ENCODE results near the gene POLR2H. TPM values are rescaled to one million over a fixed set of nuclear protein-coding genes. Genes with fewer than 3 reads are reported as not detected.
"Not testable (repeated sequence)": the region's sequence is repeated elsewhere in the genome, so short reads cannot be mapped to it uniquely, and the experiment has no call there.

Gene POLR2H
- total RNA-seq, 1 experiment from 2014 or later = 190 TPM

GRCh38 chr3:184335661-184336546, 25.6 kb upstream of the POLR2H start:
- DNase-seq (ENCODE audit: low spot score) = no peak

GRCh38 chr3:184336547-184337398, 24.7 kb upstream of the POLR2H start:
- no peak for DNase-seq (ENCODE audit: low spot score)

- DNase-seq (ENCODE audit: low spot score) = no peak
Observed at GRCh38 chr3:184337399-184337714, 24.2 kb upstream of the POLR2H start, which contains the start of gene FAM131A. TSS of gene FAM131A (plus strand) at chr3:184337600. CDS start at chr3:184337631, 31 bp downstream.

GRCh38 chr3:184337981-184338380, 23.5 kb upstream of the POLR2H start:
- no peak for DNase-seq (ENCODE audit: low spot score)

- no peak for DNase-seq (ENCODE audit: low spot score)
Observed at GRCh38 chr3:184338511-184338945, 23.0 kb upstream of the POLR2H start.

- DNase-seq (ENCODE audit: low spot score) = no peak
Observed at GRCh38 chr3:184339001-184339400, 22.5 kb upstream of the POLR2H start.

GRCh38 chr3:184339451-184340135, 21.9 kb upstream of the POLR2H start:
- DNase-seq (ENCODE audit: low spot score) = not testable (repeated sequence)

- no peak for DNase-seq (ENCODE audit: low spot score)
Observed at GRCh38 chr3:184341925-184342324, 19.6 kb upstream of the POLR2H start.

- no peak for DNase-seq (ENCODE audit: low spot score)
Observed at GRCh38 chr3:184343200-184343876, 18.2 kb upstream of the POLR2H start.

- no peak for DNase-seq (ENCODE audit: low spot score)
Observed at GRCh38 chr3:184344579-184345316, 16.8 kb upstream of the POLR2H start.

GRCh38 chr3:184345317-184346144, 16.0 kb upstream of the POLR2H start:
- peak; percentile 91 for DNase-seq (ENCODE audit: low spot score)

GRCh38 chr3:184346480-184347190, 14.9 kb upstream of the POLR2H start:
- no peak for DNase-seq (ENCODE audit: low spot score)

GRCh38 chr3:184347321-184348056, 14.0 kb upstream of the POLR2H start:
- DNase-seq (ENCODE audit: low spot score) = no peak

- DNase-seq (ENCODE audit: low spot score) = no peak
Observed at GRCh38 chr3:184348057-184348382, 13.5 kb upstream of the POLR2H start.

- DNase-seq (ENCODE audit: low spot score) = no peak
Observed at GRCh38 chr3:184349563-184350470, 11.7 kb upstream of the POLR2H start.

GRCh38 chr3:184350618-184351017, 10.9 kb upstream of the POLR2H start:
- no peak for DNase-seq (ENCODE audit: low spot score)

- no peak for DNase-seq (ENCODE audit: low spot score)
Observed at GRCh38 chr3:184351511-184352148, 9.9 kb upstream of the POLR2H start.

Measured in A172 (cell line).